Measurements from ENCODE around the gene COL20A1.
"Not testable (repeated sequence)": the region's sequence is repeated elsewhere in the genome, so short reads cannot be mapped to it uniquely, and the experiment has no call there.

GRCh38 chr20:63305933-63306672, 13.1 kb downstream of the COL20A1 start:
- TF ChIP-seq CTCF (IDR thresholded peaks at IDR 0.05); ZFX (IDR thresholded peaks at IDR 0.05; ENCODE audit: borderline replicate concordance): not testable (repeated sequence)

Data from 22Rv1 (cell line).